ENCODE data around the gene ARPC1A.
A peak's percentile ranks its signal among the peaks of the same experiment; 100 is the strongest.

Gene ARPC1A

DNA sequence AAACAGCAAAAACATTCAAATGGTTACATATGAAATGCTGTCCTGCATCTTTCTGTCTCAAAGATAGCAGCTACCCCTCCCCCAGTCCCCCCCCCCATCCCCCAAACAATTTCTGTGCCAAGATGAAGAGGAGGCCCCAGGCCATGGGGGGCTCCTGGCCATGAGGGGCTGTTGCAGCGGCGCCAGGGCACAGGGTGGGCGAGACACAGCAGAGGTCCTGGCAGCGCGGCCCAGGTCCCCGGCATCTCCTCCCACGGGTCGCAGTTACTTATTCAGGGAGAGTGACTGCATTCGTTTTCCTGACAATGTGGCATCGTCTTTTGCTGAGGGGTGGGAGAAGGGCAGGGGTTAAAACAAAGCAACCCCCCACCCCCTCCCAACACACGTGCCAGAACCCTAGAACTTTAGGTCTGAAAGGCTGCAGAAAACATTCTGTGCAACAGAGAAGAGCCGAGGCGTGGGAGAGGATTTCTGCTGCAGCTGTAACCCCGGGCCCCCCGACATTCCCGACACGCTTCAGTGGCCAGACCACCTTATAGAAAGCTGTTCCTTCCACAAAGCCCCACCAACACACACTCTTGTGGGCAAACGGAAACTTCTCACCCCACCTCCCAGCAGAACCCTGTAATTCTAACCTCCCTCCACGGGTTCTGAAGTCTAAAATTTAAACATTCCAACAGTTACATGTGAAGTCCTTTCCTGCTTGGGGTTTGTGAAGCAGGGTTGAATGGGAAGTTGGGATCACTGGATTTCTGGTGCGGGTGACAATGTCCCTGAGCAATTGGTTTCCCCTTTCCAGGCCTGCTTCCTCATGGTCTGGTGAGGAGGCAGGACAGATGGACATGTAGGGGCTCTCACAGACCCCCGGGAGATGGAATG, 71.0 kb downstream of the ARPC1A start:
- H3K27me3 Mint-ChIP-seq (ENCODE audit: low read depth) = no peaks in the 10 kb centered on the region
- H3K4me1 Mint-ChIP-seq (ENCODE audit: low read depth) = peaks cover 26% of the 10 kb centered on the region
- no peak overlapping the region for H3K4me3 Mint-ChIP-seq
- peak overlapping the region; percentile 9 for H3K27ac Mint-ChIP-seq
- no peaks in the 10 kb centered on the region for H3K9me3 Mint-ChIP-seq
- peaks cover 50% of the 10 kb centered on the region for H3K36me3 Mint-ChIP-seq (ENCODE audit: low read depth)

DNA sequence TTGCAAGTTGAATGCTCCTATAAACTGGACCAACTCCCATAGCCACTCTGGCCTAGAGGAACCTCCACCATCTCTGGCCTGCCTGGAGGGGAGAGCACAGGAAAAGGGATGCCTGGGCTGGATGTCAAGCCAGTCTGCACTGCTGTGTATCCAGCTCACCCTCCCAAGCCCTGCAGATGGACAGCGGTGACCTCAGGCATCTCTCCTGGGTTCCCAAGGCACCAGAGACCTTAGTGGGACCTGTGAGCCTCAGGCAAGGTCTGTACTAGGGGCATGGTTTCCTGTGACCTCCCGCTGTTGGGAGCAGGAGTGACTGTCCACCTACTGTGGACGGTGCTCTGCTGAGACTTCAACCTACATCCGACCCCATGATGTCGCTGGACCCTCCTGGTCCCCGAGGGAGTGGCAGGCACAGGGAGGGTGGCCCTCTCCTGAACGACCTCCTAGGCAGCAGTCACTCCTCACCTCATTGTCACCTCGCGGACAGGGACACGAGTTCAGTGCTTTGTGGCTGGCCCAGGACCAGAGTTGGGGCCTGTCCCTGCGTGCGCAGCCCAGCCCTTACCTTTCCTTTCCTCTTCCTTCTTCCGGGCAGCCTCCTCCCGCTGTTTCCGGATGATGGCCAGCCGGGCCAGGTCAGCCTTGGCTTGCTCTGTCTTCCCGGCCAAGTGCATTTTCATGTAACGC, 71.7 kb downstream of the ARPC1A start:
- H3K4me1 Mint-ChIP-seq (ENCODE audit: low read depth) = peaks cover 23% of the 10 kb centered on the region
- H3K9me3 Mint-ChIP-seq = no peaks in the 10 kb centered on the region
- no peak overlapping the region for H3K4me3 Mint-ChIP-seq
- H3K36me3 Mint-ChIP-seq (ENCODE audit: low read depth) = peaks cover 46% of the 10 kb centered on the region
- H3K27me3 Mint-ChIP-seq (ENCODE audit: low read depth) = no peaks in the 10 kb centered on the region
- H3K27ac Mint-ChIP-seq = peak overlapping the region; percentile 38

DNA sequence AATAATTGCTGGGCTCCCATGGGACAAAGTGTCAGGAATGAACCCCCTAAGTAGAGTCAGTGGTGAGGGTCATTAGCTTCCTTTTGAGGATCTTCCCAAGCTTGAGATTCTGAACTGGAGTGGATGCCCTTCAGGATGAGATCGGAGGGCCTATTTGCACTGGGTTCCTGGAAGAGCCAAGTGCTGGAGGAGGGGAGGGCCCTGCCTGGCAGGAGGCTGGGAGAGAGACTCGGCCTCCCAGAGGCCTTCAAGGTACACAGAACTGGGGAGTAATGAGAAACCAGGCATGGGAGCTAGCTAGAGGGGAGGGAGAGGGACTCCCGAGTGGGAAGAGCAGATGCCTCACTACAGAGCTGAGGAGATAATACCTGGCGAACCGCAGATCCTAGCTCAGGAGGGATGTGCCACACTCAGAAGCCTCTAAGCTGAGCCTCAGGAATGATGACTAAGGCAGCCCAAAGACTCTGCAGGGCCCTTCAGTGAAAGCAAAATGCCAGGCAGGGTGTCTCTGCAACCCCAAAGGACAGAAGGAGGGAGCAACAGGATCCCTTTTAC, 73.3 kb downstream of the ARPC1A start:
- peaks cover 18% of the 10 kb centered on the region for H3K4me1 Mint-ChIP-seq (ENCODE audit: low read depth)
- H3K4me3 Mint-ChIP-seq = no peak overlapping the region
- H3K9me3 Mint-ChIP-seq = no peaks in the 10 kb centered on the region
- peaks cover 45% of the 10 kb centered on the region for H3K36me3 Mint-ChIP-seq (ENCODE audit: low read depth)
- H3K27ac Mint-ChIP-seq = peak overlapping the region; percentile 82
- no peaks in the 10 kb centered on the region for H3K27me3 Mint-ChIP-seq (ENCODE audit: low read depth)

DNA sequence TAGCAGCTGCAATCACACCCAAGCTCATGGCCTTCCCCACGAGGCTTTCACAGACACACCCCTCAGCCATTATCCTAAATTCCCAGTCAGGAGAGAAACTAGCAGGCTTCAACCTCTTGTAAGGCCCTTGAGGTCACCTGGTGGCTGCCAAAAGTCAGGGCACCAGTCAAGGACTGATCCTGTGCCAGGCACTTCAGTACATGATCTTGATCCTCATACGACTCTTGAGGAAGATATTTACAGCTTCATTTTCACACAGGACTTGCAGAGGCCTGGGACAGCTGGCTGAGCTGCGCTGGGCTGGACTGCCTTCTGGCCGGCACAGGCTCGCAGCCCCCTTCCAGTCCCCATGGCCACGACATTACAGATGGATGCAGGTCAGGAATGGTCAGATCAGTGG, 73.9 kb downstream of the ARPC1A start:
- Mint-ChIP-seq H3K4me1 (ENCODE audit: low read depth) (peaks cover 19% of the 10 kb centered on the region), H3K4me3 (no peak overlapping the region), H3K9me3 (no peaks in the 10 kb centered on the region), H3K27ac (peak overlapping the region; percentile 36), H3K36me3 (ENCODE audit: low read depth) (peaks cover 45% of the 10 kb centered on the region), H3K27me3 (ENCODE audit: low read depth) (no peaks in the 10 kb centered on the region)

DNA sequence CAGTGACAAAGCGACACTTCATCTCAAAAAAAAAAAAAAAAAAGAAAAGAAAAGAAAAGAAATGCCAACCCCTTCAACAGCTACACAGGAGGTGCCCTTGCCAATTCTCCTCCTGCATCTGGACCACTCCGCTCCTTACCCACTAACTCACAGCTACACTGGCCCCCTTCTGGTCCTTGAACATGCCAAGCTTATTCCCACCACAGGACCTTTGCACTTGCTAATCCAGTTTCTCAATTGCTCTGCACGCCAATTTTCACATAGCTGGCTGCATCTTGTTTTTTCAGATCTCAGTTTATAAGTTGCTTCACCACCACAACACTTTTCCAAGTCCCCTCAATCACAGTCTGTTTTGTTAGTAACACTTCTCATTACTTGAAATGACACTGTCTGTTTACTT, 77.2 kb downstream of the ARPC1A start:
- Mint-ChIP-seq H3K9me3 (no peaks in the 10 kb centered on the region), H3K27ac (no peak overlapping the region), H3K27me3 (ENCODE audit: low read depth) (no peaks in the 10 kb centered on the region), H3K4me3 (no peak overlapping the region), H3K36me3 (ENCODE audit: low read depth) (peaks cover 35% of the 10 kb centered on the region), H3K4me1 (ENCODE audit: low read depth) (peaks cover 31% of the 10 kb centered on the region)

DNA sequence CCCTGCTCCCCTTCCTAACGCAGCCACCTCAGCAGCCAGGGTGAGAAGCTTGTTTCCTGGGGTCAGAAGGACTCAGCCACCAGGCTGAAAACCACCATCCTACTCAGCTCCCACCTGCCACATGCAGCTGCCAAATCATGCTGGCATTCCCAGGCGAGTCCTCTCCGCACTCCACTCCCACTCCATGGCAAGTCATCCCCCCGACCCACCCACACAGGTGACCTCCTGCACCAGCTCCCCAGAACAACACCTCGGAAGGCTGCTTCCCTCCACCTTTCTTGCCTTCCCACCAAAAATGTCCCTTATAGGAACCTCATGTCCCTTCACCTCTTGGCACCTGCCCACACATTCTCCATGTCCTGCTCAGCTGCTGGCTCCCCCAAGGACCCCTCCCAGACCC, 78.1 kb downstream of the ARPC1A start:
- H3K36me3 Mint-ChIP-seq (ENCODE audit: low read depth) = peaks cover 28% of the 10 kb centered on the region
- H3K9me3 Mint-ChIP-seq = no peaks in the 10 kb centered on the region
- H3K4me3 Mint-ChIP-seq = no peak overlapping the region
- no peaks in the 10 kb centered on the region for H3K27me3 Mint-ChIP-seq (ENCODE audit: low read depth)
- peak overlapping the region; percentile 3 for H3K27ac Mint-ChIP-seq
- peaks cover 23% of the 10 kb centered on the region for H3K4me1 Mint-ChIP-seq (ENCODE audit: low read depth)

DNA sequence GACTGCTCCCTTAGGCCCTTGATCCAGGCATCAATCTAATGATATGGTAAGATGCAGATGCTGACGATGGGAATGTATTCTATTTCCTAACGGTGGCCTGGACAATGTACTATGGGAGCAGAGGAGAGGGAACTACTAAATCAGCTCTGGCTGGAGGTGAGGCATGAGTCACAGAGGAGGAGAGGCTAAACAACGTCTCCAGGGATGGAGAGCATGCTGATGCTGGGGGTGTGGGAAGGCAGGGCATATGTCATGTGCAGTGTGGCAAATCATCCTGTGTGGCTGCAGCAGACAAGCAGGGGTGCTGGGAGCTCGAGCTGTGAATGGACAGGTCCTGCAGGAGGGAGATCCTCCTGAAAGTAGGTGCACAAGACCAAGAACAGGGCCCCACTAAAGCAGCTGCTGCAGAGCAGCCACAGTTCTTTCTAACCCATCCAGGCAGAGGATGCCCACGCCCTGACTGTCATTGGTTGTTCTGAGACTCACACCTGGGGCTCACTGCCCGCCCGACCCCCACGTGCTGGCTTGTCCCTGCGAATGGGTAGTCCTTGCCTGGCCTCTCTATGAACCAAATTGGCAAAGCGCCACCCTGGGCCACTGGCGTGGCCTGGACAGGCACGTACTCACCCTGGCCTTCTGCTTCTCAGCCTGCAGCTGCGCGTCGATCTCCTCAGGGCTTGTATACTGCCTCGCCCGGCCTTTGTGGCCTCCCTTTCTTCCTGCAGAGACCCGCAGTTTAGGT, 78.7 kb downstream of the ARPC1A start:
- Mint-ChIP-seq H3K9me3 (no peaks in the 10 kb centered on the region), H3K36me3 (ENCODE audit: low read depth) (peaks cover 30% of the 10 kb centered on the region), H3K4me1 (ENCODE audit: low read depth) (peaks cover 23% of the 10 kb centered on the region), H3K27me3 (ENCODE audit: low read depth) (no peaks in the 10 kb centered on the region), H3K4me3 (no peak overlapping the region), H3K27ac (no peak overlapping the region)

DNA sequence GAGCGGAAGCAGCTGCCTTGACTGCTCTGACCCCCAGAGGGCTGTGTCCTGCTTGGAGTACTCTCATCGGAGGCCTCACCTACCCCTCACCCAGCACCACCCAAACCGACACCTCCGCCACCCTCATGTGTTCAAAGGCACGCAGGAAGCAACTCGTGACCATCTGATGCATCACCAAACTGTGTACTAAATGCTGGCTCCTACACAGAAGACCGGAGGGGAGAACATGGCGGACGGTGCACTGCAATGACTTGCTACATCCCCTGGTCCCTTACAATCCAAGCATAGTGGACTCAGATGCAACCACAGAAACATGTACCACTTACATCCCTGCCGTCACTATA, 79.3 kb downstream of the ARPC1A start:
- Mint-ChIP-seq H3K27me3 (ENCODE audit: low read depth) (no peaks in the 10 kb centered on the region), H3K27ac (no peak overlapping the region), H3K4me1 (ENCODE audit: low read depth) (peaks cover 26% of the 10 kb centered on the region), H3K36me3 (ENCODE audit: low read depth) (peaks cover 32% of the 10 kb centered on the region), H3K9me3 (no peaks in the 10 kb centered on the region), H3K4me3 (no peak overlapping the region)

DNA sequence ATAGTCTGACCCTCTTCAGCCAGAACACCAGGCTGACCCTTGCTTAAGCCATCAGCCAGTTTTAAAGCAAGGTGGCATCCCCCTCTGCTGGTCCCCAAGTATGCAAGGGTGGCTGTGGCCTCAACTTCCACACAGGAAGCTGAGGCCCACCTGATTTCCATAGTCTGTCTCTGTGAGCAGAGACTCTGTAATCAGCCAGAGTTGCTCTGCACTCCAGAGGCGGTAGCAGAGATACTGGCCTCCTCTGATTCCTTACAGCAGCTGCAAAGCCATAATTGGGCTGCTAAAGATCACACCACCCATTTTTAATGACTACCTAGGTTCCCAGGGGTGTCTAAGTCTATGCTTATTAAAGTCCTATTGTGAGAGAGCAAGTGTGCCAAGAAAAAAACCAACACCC, 80.9 kb downstream of the ARPC1A start:
- H3K27ac Mint-ChIP-seq = peak overlapping the region; percentile 94
- H3K36me3 Mint-ChIP-seq (ENCODE audit: low read depth) = peaks cover 35% of the 10 kb centered on the region
- peaks cover 37% of the 10 kb centered on the region for H3K4me1 Mint-ChIP-seq (ENCODE audit: low read depth)
- no peaks in the 10 kb centered on the region for H3K27me3 Mint-ChIP-seq (ENCODE audit: low read depth)
- H3K4me3 Mint-ChIP-seq = peak overlapping the region; percentile 100
- H3K9me3 Mint-ChIP-seq = no peaks in the 10 kb centered on the region

DNA sequence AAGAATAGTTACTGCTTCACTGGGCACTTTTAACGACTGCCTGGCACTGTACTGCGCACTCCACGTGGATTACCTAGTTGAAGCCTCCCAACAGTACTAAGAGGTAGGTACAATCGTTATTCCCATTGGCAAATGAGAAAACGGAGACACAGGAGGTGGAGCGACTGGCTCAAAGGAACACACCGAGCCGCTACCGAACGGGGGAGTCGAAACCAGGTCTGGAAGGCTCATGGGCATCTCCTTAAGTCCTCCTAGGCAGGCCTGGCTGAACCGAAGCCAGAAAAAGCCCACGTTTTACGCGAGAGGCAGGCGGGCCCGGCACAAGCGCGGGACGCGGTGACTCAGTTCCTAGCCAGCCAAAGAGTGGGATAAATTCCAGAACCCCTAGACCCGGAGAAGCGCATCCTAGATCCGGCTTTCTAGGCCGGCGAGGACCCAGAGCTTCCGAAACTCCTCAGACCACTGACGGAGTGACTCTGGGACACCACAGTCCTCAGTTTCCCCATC, 82.2 kb downstream of the ARPC1A start:
- Mint-ChIP-seq H3K4me1 (ENCODE audit: low read depth) (peaks cover 37% of the 10 kb centered on the region), H3K9me3 (no peaks in the 10 kb centered on the region), H3K36me3 (ENCODE audit: low read depth) (peaks cover 36% of the 10 kb centered on the region), H3K27me3 (ENCODE audit: low read depth) (no peaks in the 10 kb centered on the region), H3K27ac (peak overlapping the region; percentile 94), H3K4me3 (peak overlapping the region; percentile 100)

DNA sequence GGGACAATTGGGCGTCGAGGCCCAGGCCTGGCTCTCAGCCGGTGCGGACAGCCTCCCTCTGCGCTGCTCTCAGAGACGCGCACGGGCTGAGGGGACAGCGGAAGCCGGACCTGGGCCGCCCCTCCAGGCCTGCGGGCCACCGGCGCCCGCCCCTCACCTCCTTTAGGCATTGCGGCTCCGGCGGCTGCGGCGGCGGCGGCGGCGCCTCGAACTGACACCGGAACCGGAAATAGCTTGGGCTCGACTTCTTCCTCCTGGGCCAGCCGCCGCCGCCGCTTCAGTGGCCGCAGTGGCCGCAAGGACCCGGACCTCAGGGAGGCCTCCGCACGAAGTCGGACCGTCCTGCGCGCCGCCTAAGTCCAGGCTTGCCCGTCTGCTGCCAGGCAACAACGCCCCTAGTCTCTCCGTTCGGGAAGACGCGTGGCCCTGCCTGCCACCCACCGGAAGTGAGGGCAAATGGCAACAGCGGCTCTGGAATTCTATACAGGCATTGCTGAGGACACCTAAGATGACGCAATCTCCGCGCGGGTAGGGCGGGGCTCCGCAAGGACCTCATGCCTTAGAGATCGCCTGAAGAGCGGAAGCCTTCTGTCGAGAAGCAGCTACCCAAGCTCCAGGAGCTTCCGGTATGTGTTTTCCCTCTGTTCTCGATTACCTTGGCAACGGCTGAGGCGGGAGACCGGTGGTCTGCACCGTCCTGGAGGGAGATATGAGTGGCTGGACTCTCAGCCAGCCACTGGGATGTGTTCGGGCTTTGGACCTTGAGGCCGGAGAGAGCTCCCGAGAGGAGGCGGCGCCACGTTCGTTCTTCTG, 82.9 kb downstream of the ARPC1A start, which contains the start of the genes BUD31 and PDAP1:
TSS of gene BUD31 (plus strand) at position 591 of the 813 bp plus-strand sequence. CDS start 2,124 bp downstream, outside the sequence.
TSS of gene PDAP1 (minus strand) at position 219 of the 813 bp plus-strand sequence. CDS start at position 170, 49 bp downstream.
- H3K36me3 Mint-ChIP-seq (ENCODE audit: low read depth) = peaks cover 34% of the 10 kb centered on the region
- H3K27ac Mint-ChIP-seq = peak within 1 kb of the TSS; percentile 94
- H3K4me1 Mint-ChIP-seq (ENCODE audit: low read depth) = peaks cover 40% of the 10 kb centered on the region
- H3K9me3 Mint-ChIP-seq = no peaks in the 10 kb centered on the region
- H3K27me3 Mint-ChIP-seq (ENCODE audit: low read depth) = no peaks in the 10 kb centered on the region
- H3K4me3 Mint-ChIP-seq = peak within 1 kb of the TSS; percentile 100

DNA sequence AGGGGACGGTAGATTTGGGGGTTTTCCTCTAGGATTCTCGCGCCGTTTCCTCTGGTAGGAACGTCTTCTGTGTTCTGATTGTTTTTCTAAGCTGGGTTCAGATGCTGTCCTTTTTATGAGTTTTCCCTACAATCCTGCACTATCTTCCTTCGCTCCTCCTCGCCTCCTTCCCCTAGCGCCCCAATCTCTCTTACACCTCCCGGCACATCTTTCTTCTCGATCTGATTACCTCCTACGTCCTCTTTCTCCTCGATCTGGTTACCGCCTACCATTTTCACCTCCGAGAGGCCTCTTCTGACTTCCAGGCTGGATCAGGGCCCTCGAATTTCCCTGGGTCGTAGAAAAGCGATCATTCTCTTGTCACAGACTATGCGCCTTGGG, 83.5 kb downstream of the ARPC1A start:
- no peaks in the 10 kb centered on the region for H3K9me3 Mint-ChIP-seq
- H3K36me3 Mint-ChIP-seq (ENCODE audit: low read depth) = peaks cover 29% of the 10 kb centered on the region
- H3K4me3 Mint-ChIP-seq = peak overlapping the region; percentile 100
- H3K27ac Mint-ChIP-seq = peak overlapping the region; percentile 94
- peaks cover 37% of the 10 kb centered on the region for H3K4me1 Mint-ChIP-seq (ENCODE audit: low read depth)
- no peaks in the 10 kb centered on the region for H3K27me3 Mint-ChIP-seq (ENCODE audit: low read depth)

DNA sequence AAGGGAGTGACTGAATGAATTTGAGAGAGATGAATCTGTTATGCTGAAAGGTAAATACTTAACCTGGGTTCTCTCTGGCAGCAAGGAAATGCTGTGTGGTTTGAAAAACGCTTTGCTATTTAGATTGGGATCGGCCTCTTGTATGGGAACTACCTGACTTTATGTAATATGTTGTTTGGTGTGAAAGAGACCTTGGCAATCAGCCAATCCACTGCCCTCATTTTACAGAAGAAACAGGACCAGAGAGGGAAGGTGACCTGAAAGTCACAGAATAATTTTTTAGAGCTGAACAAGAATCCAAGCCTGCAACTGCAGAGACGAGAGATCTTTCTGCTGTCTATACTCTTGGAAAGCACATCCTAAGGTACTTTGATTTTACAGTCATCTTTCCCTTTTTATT, 84.1 kb downstream of the ARPC1A start:
- H3K36me3 Mint-ChIP-seq (ENCODE audit: low read depth) = peaks cover 27% of the 10 kb centered on the region
- H3K4me3 Mint-ChIP-seq = peak overlapping the region; percentile 100
- no peaks in the 10 kb centered on the region for H3K27me3 Mint-ChIP-seq (ENCODE audit: low read depth)

More for the DNA sequence above, 84.1 kb downstream of the ARPC1A start:
- Mint-ChIP-seq H3K9me3 (no peaks in the 10 kb centered on the region), H3K4me1 (ENCODE audit: low read depth) (peaks cover 36% of the 10 kb centered on the region), H3K27ac (peak overlapping the region; percentile 94)

All from T-helper 1 cell treated with Interleukin-12 subunit alpha and Interleukin-12 subunit beta and Interleukin-4 antibody, amounts not matched to agents 30 μg/mL and 1 μg/mL, for 36 hours (primary cell).